Endothelial cell of umbilical vein (primary cell): Measurements from ENCODE around the gene MAP3K14. TPM values are rescaled to one million over a fixed set of nuclear protein-coding genes. Genes with fewer than 3 reads are reported as not detected.

ENCODE experiments used
- BruUV-seq: library from RNA; stranded (reverse); fragments of 400-500 nt; replicated peaks from 2 replicates; lab custom pipeline; 2021; lab: Mats Ljungman, UMichigan
- CTCF ChIA-PET: fragments of 300-600, 350-600 bp; sonication (Branson Sonifier 250); formaldehyde crosslinking; loops from one replicate; lab custom pipeline; 2021; ENCODE audit warnings: antibody characterized with exemption, inconsistent platforms; lab: Charles Lee
- POLR2A ChIA-PET: fragments of 300-600, 350-600 bp; sonication (Branson Sonifier 250); formaldehyde crosslinking; loops from one replicate; lab custom pipeline; 2021; ENCODE audit warnings: antibody characterized with exemption, inconsistent platforms; lab: Charles Lee
- DNase-seq: peaks from one replicate; pipeline ENCODE4 v3.0.0-alpha.2; 2011; ENCODE audit warnings: low read depth, low spot score
- FAIRE-seq: peaks from 2 replicates; lab custom pipeline; 2011; peaks lifted over from hg19 to GRCh38; lab: Jason Lieb, UNC
- H2AFZ ChIP-seq: 2 replicates; pipeline ENCODE4 v1.6.0; 2012; ENCODE audit warnings: low read depth, low read length, control low read depth, inconsistent platforms
- H3K27ac ChIP-seq: 2 replicates; pipeline ENCODE4 v1.5.1; 2011; ENCODE audit warnings: low read depth, mild to moderate bottlenecking, control low read depth, low read length, moderate library complexity; ENCODE audit not compliant: insufficient read depth
- H3K27me3 ChIP-seq, 2 experiments: 2 replicates each; pipeline versions ENCODE4 v1.6.0 to v1.6.1; 2011; ENCODE audit warnings: low read length in 2 of 2, mixed read lengths in 1 of 2; ENCODE audit not compliant: control insufficient read depth in 2 of 2, insufficient read depth in 2 of 2
- H3K36me3 ChIP-seq, 2 experiments: 2 replicates in 1 of 2; 3 replicates in 1 of 2; pipeline ENCODE4 v1.5.1; 2011; ENCODE audit warnings: low read length in 2 of 2, mild to moderate bottlenecking in 1 of 2, moderate library complexity in 1 of 2; ENCODE audit not compliant: control insufficient read depth in 2 of 2, insufficient read depth in 2 of 2; ENCODE audit errors: extremely low read depth in 1 of 2
- H3K4me1 ChIP-seq: 3 replicates; pipeline ENCODE4 v1.5.1; 2011; ENCODE audit warnings: mild to moderate bottlenecking, low read length; ENCODE audit not compliant: control insufficient read depth, insufficient read depth; ENCODE audit errors: extremely low read depth
- H3K4me2 ChIP-seq: 2 replicates; pipeline ENCODE4 v1.6.1; 2011; ENCODE audit warnings: low read length, control low read depth, mixed read lengths; ENCODE audit not compliant: insufficient read depth
- H3K4me3 ChIP-seq, 3 experiments: fragments of 200-600 bp in 1 of 3; sonication (generic), shearing (Covaris generic) in 1 of 3; replicated peaks in 1 of 3; 2 replicates each; pipeline ENCODE4 v1.5.1; 2011 to 2016; ENCODE audit warnings: control low read depth in 3 of 3, low read length in 3 of 3, mild to moderate bottlenecking in 2 of 3, inconsistent platforms in 1 of 3, low read depth in 1 of 3, moderate library complexity in 1 of 3; ENCODE audit not compliant: insufficient read depth in 1 of 3
- H3K79me2 ChIP-seq: 2 replicates; pipeline ENCODE4 v1.6.0; 2012; ENCODE audit warnings: low read length, inconsistent platforms; ENCODE audit not compliant: control insufficient read depth, insufficient read depth
- H3K9ac ChIP-seq: replicated peaks from 2 replicates; pipeline ENCODE3; 2011; ENCODE audit warnings: low read length, control low read depth; ENCODE audit not compliant: insufficient read depth; ENCODE audit errors: extremely low read depth
- H3K9me1 ChIP-seq: replicated peaks from 3 replicates; pipeline ENCODE4 v1.6.0; 2011; ENCODE audit warnings: mild to moderate bottlenecking, low read length; ENCODE audit not compliant: control insufficient read depth, insufficient read depth; ENCODE audit errors: extremely low read depth
- H3K9me3 ChIP-seq: replicated peaks from 2 replicates; pipeline ENCODE4 v1.5.1; 2012; ENCODE audit warnings: low read length, inconsistent platforms; ENCODE audit not compliant: control insufficient read depth, insufficient read depth
- H4K20me1 ChIP-seq: replicated peaks from 2 replicates; pipeline ENCODE3; 2011; ENCODE audit warnings: mild to moderate bottlenecking, low read length; ENCODE audit not compliant: control insufficient read depth, insufficient read depth; ENCODE audit errors: extremely low read depth
- CTCF ChIP-seq, 2 donors: IDR thresholded peaks; 1 replicate in 1 of 2; 2 replicates in 1 of 2; pipeline ENCODE4 v1.5.1; 2011; ENCODE audit warnings: low read length in 2 of 2, mild to moderate bottlenecking in 2 of 2, moderate library complexity in 2 of 2, control low read depth in 1 of 2, inconsistent platforms in 1 of 2, low read depth in 1 of 2; ENCODE audit not compliant: insufficient read depth in 1 of 2; ENCODE audit errors: extremely low read depth in 1 of 2
- EZH2 ChIP-seq: IDR thresholded peaks from 2 replicates; pipeline ENCODE4 v1.6.1; 2012; ENCODE audit warnings: borderline replicate concordance, low read depth, mild to moderate bottlenecking, moderate library complexity, low read length, inconsistent platforms; ENCODE audit not compliant: severe bottlenecking
- FOS ChIP-seq: IDR thresholded peaks from 2 replicates; pipeline ENCODE4 v1.6.1; 2011; ENCODE audit warnings: mild to moderate bottlenecking, low read length, moderate library complexity, borderline replicate concordance; ENCODE audit not compliant: insufficient read depth
- JUN ChIP-seq: IDR thresholded peaks from 2 replicates; pipeline ENCODE4 v1.6.1; 2011; ENCODE audit warnings: borderline replicate concordance, low read depth; ENCODE audit not compliant: insufficient read length, insufficient read depth
- MAX ChIP-seq: IDR thresholded peaks from 2 replicates; pipeline ENCODE4 v1.6.1; 2011; ENCODE audit not compliant: insufficient read depth, insufficient read length
- MYC ChIP-seq: IDR thresholded peaks from one replicate; pipeline ENCODE4 v1.6.1; 2011; ENCODE audit warnings: mild to moderate bottlenecking, low read depth, low read length
- POLR2A ChIP-seq: IDR thresholded peaks from 2 replicates; pipeline ENCODE4 v1.6.1; 2012; ENCODE audit warnings: low read depth, mild to moderate bottlenecking, control low read depth, low read length
- POLR2AphosphoS5 ChIP-seq: IDR thresholded peaks from 2 replicates; pipeline ENCODE4 v1.6.1; 2012; ENCODE audit warnings: low read depth, mild to moderate bottlenecking, control low read depth, low read length, moderate library complexity; ENCODE audit not compliant: insufficient read depth
- dilution Hi-C: fragments of 300-500 bp; cut with MboI; formaldehyde crosslinking; loops from one replicate; pipeline ENCODE4 v1.15.0; 2019; ENCODE audit warnings: low sequenced_read_pairs; ENCODE audit not compliant: extremely low pct_ligation_motif_present
- intact Hi-C: fragments of 100-400 bp; cut with micrococcal nuclease; formaldehyde crosslinking; loops from one replicate; pipeline ENCODE4 v1.10.0; 2022
- polyA plus RNA-seq, 4 experiments: library from polyadenylated mRNA; depleted of rRNA in 3 of 4; stranded (reverse) in 3 of 4; unstranded in 1 of 4; fragments of >200 nt; gene quantifications; 2 replicates each; pipeline versions ENCODE4 v1.2.1 to v1.2.3, GENCODE V29; 2011 to 2012; ENCODE audit warnings: missing spikeins in 1 of 4
- total RNA-seq: library from RNA; stranded (reverse); gene quantifications from 2 replicates; pipeline ENCODE4 v1.2.3, GENCODE V29; 2021

The MAP3K14 gene
- total and polyA plus RNA-seq, 2 donors (not counting 3 experiments of a cell fraction or from before 2014, with no cell fraction given): 5.4 to 9.8 TPM

- DNase-seq: no peak
- Histone ChIP-seq H3K27me3 (no peaks in the 10 kb centered on the region), H3K79me2 (peaks cover 65% of the 10 kb centered on the region), H3K4me1 (peaks cover 9% of the 10 kb centered on the region), H3K27ac (no peak overlapping the region), H3K9me1 (no peaks in the 10 kb centered on the region), H3K4me2 (no peak overlapping the region), H3K36me3 (peaks cover 0 to 5% of the 10 kb centered on the region in 2 experiments), H3K9ac (no peak overlapping the region), H2AFZ (no peak overlapping the region), H3K4me3 (no peak overlapping the region), H3K9me3 (no peaks in the 10 kb centered on the region), H4K20me1 (no peaks in the 10 kb centered on the region)
- intact Hi-C loops (no loop called here), dilution Hi-C loops (no loop called here)
- POLR2A ChIA-PET: no interaction called here
- BruUV-seq: no TSS peak
- FAIRE-seq: no peak
- CTCF ChIA-PET: interaction anchor here (1.8 to 4.2 kb wide), 2 partner anchors 10 to 30 kb away, joined by 5 to 27 read pairs; partner anchors contain the start of gene MAP3K14
- no peak for TF ChIP-seq JUN
- no peak for TF ChIP-seq MAX
- TF ChIP-seq POLR2A: no peak
- TF ChIP-seq EZH2: no peak
- TF ChIP-seq CTCF (IDR thresholded peaks at IDR 0.05; ENCODE audit: extremely low read depth in 1 of 2, insufficient read depth in 1 of 2, low read depth in 1 of 2, low read length in 2 of 2): no peak
- TF ChIP-seq MYC: no peak
- no peak for TF ChIP-seq POLR2AphosphoS5
- no peak for TF ChIP-seq FOS
Observed at GRCh38 chr17:45306094-45306493, 10.7 kb downstream of the MAP3K14 start.
